SH-SY5Y (cell line): ENCODE results near the gene P2RY8.

ENCODE experiments used
- GATA2 ChIP-seq: IDR thresholded peaks from 2 replicates; pipeline ENCODE4 v1.6.1; 2011; ENCODE audit warnings: mild to moderate bottlenecking, low read depth, low read length
- GATA3 ChIP-seq: IDR thresholded peaks from 2 replicates; pipeline ENCODE4 v1.6.1; 2011; ENCODE audit warnings: low read depth, mild to moderate bottlenecking, low read length, moderate library complexity

DNA sequence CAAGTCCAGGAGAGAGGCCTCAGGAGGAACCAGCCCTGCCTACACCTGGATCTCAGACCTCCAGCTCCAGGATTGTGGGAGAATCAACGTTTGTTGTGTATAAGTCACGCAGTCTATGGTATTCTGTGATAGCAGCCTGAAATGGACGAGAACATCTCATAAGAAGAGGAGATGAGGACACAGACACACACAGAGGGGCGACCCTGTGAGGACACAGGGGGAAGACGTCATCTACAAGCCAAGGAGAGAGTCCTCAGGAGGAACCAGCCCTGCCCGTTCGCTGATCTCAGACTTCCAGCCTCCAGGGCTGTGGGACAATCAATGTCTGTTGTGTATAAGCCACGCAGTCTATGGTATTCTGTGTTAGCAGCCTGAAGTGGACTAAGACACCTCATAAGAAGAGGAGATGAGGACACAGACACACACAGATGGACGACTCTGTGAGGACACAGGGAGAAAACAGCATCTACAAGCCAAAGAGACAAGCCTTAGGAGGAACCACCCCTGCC, 20.3 kb downstream of the P2RY8 start:
- TF ChIP-seq GATA2 (no peak), GATA3 (no peak)
